Gastroesophageal sphincter (tissue), 3 donors: ENCODE measurements around the gene PRKD1.

ENCODE experiments used
- CTCF ChIP-seq, 4 experiments: fragments of 200-600 bp in 2 of 4; fragments of 450-650 bp in 2 of 4; sonication (generic) in 1 of 4; IDR thresholded peaks; one replicate each; pipeline ENCODE4 v1.5.1; 2017 to 2019; ENCODE audit warnings: antibody characterized with exemption in 4 of 4, mild to moderate bottlenecking in 2 of 4, moderate library complexity in 2 of 4
- EP300 ChIP-seq: sonication (generic); formaldehyde crosslinking; IDR thresholded peaks from one replicate; pipeline ENCODE4 v1.6.1; 2017; ENCODE audit warnings: antibody characterized with exemption, mild to moderate bottlenecking
- POLR2AphosphoS5 ChIP-seq: sonication (generic); formaldehyde crosslinking; IDR thresholded peaks from one replicate; pipeline ENCODE4 v1.6.1; 2017; ENCODE audit warnings: antibody characterized with exemption

- TF ChIP-seq CTCF (IDR thresholded peaks at IDR 0.05) (no peak), EP300 (no peak), POLR2AphosphoS5 (no peak)
Measured at GRCh38 chr14:29672831-29673230, 254.8 kb downstream of the PRKD1 start.
